Osteoblast (primary cell): ENCODE data around the gene SNTG2. TPM values are rescaled to one million over a fixed set of nuclear protein-coding genes. Genes with fewer than 3 reads are reported as not detected.

ENCODE experiments used
- DNase-seq: peaks from one replicate; pipeline ENCODE4 v3.0.0; 2011; ENCODE audit warnings: low spot score, mixed read lengths; ENCODE audit not compliant: insufficient read length; ENCODE audit errors: missing footprints
- H2AFZ ChIP-seq: 2 replicates; pipeline ENCODE4 v1.6.0; 2011; ENCODE audit warnings: mild to moderate bottlenecking, low read length
- H3K27ac ChIP-seq: 2 replicates; pipeline ENCODE4 v1.5.1; 2011; ENCODE audit warnings: mild to moderate bottlenecking, low read depth, low read length, moderate library complexity
- H3K27me3 ChIP-seq: 2 replicates; pipeline ENCODE4 v1.6.0; 2012; ENCODE audit warnings: mild to moderate bottlenecking, control low read depth, inconsistent platforms, low read length, moderate library complexity; ENCODE audit not compliant: insufficient read depth
- H3K36me3 ChIP-seq: 2 replicates; pipeline ENCODE4 v1.5.1; 2011; ENCODE audit warnings: mild to moderate bottlenecking, low read length, control low read depth, moderate library complexity; ENCODE audit not compliant: insufficient read depth
- H3K4me1 ChIP-seq: 2 replicates; pipeline ENCODE4 v1.5.1; 2011; ENCODE audit warnings: mild to moderate bottlenecking, low read length, control low read depth, moderate library complexity; ENCODE audit not compliant: insufficient read depth
- H3K4me2 ChIP-seq: 2 replicates; pipeline ENCODE4 v1.6.0; 2011; ENCODE audit warnings: mild to moderate bottlenecking, low read length; ENCODE audit not compliant: insufficient read depth
- H3K4me3 ChIP-seq: fragments of 200-600 bp; sonication (generic); 3 replicates; pipeline ENCODE4 v1.5.1; 2012; ENCODE audit warnings: mild to moderate bottlenecking, low read length, inconsistent platforms; ENCODE audit not compliant: insufficient read depth
- H3K79me2 ChIP-seq: 2 replicates; pipeline ENCODE4 v1.6.0; 2012; ENCODE audit warnings: mild to moderate bottlenecking, low read length, control low read depth, inconsistent platforms; ENCODE audit not compliant: insufficient read depth
- H3K9me3 ChIP-seq: 2 replicates; pipeline ENCODE4 v1.5.1; 2011; ENCODE audit warnings: low read depth, low read length, control low read depth
- H4K20me1 ChIP-seq: 2 replicates; pipeline ENCODE4 v1.6.0; 2012; ENCODE audit warnings: mild to moderate bottlenecking, low read length, control low read depth; ENCODE audit not compliant: insufficient read depth
- CTCF ChIP-seq: IDR thresholded peaks from 2 replicates; pipeline ENCODE4 v1.5.1; 2011; ENCODE audit warnings: mild to moderate bottlenecking, low read depth, low read length, moderate library complexity; ENCODE audit errors: extremely low read depth
- total RNA-seq: library from RNA; depleted of rRNA; stranded (reverse); fragments of >200 nt; gene quantifications from 2 replicates; pipeline ENCODE4 v1.2.3, GENCODE V29; 2012

SNTG2 gene
- total RNA-seq, 1 donor = 1.4 TPM

GRCh38 chr2:1328684-1329083 is 378.0 kb downstream of the SNTG2 start:
- TF ChIP-seq CTCF = no peak
- Histone ChIP-seq H3K79me2 (no peaks in the 10 kb centered on the region), H2AFZ (no peak overlapping the region), H3K4me1 (no peaks in the 10 kb centered on the region), H3K36me3 (no peaks in the 10 kb centered on the region), H4K20me1 (no peaks in the 10 kb centered on the region), H3K4me2 (no peak overlapping the region), H3K27me3 (no peaks in the 10 kb centered on the region), H3K4me3 (no peak overlapping the region), H3K27ac (no peak overlapping the region), H3K9me3 (no peaks in the 10 kb centered on the region)
- no peak for DNase-seq

DNA sequence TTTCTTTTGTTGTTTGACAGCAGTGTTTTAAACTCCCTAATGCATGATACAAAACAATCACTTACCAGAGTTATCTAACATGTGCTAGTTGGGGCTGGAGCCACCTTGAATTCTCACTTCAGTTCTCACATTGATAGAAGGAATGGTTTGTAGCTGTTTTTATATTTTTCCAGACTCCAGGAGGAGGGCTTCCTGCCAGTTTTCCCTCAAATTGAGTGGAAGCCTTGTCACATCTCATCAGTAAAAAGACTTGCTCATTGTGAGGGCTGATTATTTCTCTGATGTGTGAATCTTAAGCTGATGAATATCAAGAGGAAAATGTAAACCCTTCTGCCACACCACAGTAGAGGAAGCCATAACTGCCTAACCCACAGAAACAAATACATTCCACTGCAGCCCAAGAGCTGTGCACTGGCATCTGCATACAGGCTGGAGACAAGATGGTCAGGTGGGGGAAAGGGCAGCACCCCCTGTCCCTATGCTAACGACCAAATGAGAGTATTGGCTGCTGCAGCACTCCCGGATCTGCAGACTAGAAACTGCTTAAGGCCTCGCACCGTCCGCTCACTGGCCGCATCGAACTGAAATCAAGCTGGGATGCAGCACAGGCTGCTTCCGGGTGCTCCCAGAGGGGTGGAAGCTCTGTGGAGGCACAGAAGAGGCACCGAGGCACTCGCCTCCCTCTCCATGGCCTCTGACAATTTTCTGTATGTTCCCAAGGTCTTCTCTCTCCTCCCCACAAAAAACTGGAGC is 388.9 kb downstream of the SNTG2 start:
- H3K27me3 ChIP-seq = no peaks in the 10 kb centered on the region
- DNase-seq = no peak
- no peak for TF ChIP-seq CTCF
- no peaks in the 10 kb centered on the region for H4K20me1 ChIP-seq
- no peaks in the 10 kb centered on the region for H3K36me3 ChIP-seq
- H3K4me2 ChIP-seq = no peak overlapping the region
- no peaks in the 10 kb centered on the region for H3K4me1 ChIP-seq
- no peaks in the 10 kb centered on the region for H3K9me3 ChIP-seq
- no peaks in the 10 kb centered on the region for H3K79me2 ChIP-seq
- H3K27ac ChIP-seq = no peak overlapping the region
- no peak overlapping the region for H3K4me3 ChIP-seq
- H2AFZ ChIP-seq = no peak overlapping the region

DNA sequence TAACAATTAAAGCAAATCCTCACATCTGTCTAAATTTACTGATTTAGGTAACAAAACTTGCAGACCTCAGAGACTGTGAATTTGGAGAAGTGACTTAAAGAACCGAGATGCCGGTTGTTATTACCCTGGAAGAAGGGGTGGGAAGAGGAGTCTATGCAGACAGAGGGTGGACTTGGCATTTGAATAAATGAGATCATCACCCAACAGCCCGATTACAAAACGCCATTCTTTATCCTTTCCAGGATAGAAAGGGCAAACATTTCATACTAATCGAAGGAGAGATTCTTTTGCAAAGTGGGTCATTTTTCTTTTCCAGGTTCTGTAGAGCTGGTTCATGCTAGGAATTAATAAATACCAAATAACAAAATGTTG is 389.5 kb downstream of the SNTG2 start:
- TF ChIP-seq CTCF = no peak

DNA sequence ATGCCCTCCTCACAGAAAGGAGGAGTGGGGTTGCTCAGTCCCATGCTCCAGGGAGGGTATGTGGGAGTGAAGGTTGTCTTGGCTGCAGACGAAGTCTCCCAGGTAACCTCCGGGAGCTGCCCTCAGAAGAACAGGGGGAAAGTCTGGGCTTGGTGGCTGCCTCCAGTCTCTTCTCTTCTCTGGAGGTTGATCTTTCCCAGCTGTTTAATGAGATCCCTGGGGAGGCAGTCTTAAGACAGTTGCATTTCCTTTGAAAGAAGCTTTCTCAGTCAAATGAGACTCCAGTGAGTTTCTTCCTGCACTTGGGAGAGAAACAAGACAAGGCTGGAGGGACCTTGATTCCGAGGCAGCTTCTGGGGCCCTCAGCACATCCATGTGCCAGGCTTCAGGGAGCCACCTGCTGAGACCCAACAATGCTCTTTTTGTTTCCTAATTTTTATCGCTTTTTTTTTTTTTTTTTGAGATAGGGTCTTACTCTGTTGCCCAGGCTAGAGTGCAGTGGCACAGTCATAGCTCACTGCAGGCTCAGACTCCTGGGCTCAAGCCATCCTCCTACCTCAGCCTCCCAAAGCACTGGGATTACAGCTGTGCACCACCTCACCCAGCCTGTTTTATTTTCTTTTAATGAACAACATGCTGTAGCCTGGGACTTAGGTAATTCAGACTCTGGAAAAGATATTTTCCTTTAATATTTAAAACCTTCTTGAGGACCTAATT is 390.9 kb downstream of the SNTG2 start:
- Histone ChIP-seq H3K27ac (no peak overlapping the region), H3K27me3 (no peaks in the 10 kb centered on the region), H3K9me3 (no peaks in the 10 kb centered on the region), H4K20me1 (no peaks in the 10 kb centered on the region), H3K4me3 (no peak overlapping the region), H3K4me1 (no peaks in the 10 kb centered on the region), H3K79me2 (no peaks in the 10 kb centered on the region), H3K4me2 (no peak overlapping the region), H3K36me3 (no peaks in the 10 kb centered on the region), H2AFZ (no peak overlapping the region)
- no peak for TF ChIP-seq CTCF
- DNase-seq = peak; percentile 56

More for the DNA sequence above, 389.5 kb downstream of the SNTG2 start:
- no peaks in the 10 kb centered on the region for H3K79me2 ChIP-seq
- H2AFZ ChIP-seq = no peak overlapping the region
- H3K36me3 ChIP-seq = no peaks in the 10 kb centered on the region
- no peak for DNase-seq
- no peaks in the 10 kb centered on the region for H3K4me1 ChIP-seq
- no peak overlapping the region for H3K4me2 ChIP-seq
- H3K4me3 ChIP-seq = no peak overlapping the region
- H3K27me3 ChIP-seq = no peaks in the 10 kb centered on the region
- H4K20me1 ChIP-seq = no peaks in the 10 kb centered on the region
- H3K9me3 ChIP-seq = no peaks in the 10 kb centered on the region
- no peak overlapping the region for H3K27ac ChIP-seq
